IPS DF 19.7 (cell line): ENCODE data around the gene SEPTIN5.

Experiments
- DNase-seq: peaks from one replicate; pipeline ENCODE4 v3.0.0-alpha.2; 2013; ENCODE audit warnings: low read depth, low spot score

SEPTIN5 gene

GRCh38 chr22:19760951-19761724 lies 46.8 kb downstream of the SEPTIN5 start:
- DNase-seq, result no peak

GRCh38 chr22:19761725-19762567 lies 47.6 kb downstream of the SEPTIN5 start:
- no peak for DNase-seq

DNA sequence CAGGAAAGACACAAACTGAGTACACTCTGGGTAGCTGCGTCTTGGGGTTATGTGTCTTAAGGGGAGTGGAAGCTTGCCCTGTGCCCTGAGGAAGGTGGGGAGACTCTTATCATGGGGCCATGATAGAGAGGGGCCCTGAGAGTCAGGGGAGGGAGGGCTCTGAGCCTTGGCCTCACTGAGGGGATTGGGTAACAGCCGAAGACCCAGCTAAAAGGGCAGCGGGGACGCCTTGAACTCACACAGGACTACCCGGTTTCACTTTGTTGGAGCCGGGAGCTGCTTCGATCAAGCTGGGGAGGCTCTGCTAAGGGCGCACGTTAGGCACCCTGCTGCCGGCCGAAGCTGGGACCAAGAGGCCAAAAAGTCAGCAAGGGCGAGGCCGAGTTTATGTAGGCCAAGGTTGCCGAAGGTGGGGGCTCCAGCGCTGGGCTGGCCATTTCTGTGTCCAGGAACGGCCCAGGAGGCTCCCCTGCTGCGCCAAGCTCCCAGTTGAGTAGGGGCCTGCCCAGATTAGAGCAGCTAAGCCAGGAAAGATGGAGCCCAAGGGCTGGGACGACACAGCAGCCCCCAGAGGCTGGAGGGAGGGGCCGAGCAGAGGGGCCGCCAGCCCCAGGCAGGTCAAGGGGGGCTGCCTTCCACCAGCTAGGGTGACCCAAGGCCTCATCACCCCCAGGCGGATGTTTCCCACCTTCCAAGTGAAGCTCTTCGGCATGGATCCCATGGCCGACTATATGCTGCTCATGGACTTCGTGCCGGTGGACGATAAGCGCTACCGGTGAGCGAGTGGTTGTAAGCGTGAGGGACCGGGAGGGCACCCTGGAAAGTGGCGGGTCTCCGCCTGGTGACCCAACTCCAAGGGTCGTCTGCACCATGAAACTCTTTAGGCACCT lies 48.5 kb downstream of the SEPTIN5 start:
- no peak for DNase-seq

DNA sequence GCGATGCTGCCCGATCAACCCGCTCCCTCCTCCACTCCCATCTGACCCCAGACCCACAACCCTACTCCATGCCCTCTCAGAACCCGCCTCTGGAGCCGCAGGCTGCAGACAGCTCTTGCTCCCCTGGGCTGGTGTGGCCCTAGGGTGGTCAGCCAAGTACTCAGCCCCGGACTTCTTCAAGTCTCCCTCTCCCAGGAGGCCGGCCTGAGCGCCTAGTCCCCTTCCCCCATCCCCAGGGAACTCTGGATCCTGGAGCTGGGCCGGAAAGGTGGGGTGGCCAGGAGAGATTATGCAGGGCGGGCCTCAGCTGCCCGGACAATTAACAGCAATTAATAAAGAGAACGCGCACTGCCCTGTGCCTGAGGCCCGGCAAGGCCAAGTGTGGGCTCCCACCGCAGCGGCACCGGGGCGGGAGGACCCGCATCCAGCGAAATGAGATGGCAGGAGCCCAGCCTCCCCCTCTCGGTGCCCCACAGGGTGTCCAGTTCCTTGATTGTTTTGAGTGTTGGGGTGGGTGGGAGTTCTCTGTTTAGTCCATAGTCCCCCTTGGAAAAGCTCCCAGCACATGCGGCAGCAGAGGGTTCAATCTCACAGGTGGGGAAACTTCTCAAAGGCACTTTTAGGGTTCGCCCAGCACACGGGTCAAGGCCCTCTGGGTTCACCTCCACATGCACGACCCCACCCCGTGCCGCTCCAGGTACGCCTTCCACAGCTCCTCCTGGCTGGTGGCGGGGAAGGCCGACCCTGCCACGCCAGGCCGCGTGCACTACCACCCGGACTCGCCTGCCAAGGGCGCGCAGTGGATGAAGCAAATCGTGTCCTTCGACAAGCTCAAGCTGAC lies 49.4 kb downstream of the SEPTIN5 start:
- no peak for DNase-seq

- DNase-seq, result no peak
Measured at GRCh38 chr22:19764299-19764593, 49.9 kb downstream of the SEPTIN5 start.

- DNase-seq, result no peak
Measured at GRCh38 chr22:19764636-19765476, 50.6 kb downstream of the SEPTIN5 start.

- no peak for DNase-seq
Measured at GRCh38 chr22:19765477-19766239, 51.4 kb downstream of the SEPTIN5 start.

DNA sequence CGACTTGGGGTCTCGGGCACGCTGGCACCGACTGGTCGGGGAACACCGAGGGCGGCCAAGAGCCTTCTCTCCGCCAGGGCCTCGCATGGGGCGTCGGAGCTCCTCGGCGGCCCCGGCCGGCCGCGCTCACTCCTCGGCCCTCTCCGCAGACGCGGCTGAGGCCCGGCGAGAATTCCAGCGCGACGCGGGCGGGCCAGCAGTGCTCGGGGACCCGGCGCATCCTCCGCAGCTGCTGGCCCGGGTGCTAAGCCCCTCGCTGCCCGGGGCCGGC lies 51.9 kb downstream of the SEPTIN5 start:
- no peak for DNase-seq

- no peak for DNase-seq
Measured at GRCh38 chr22:19766511-19767426, 52.5 kb downstream of the SEPTIN5 start.

DNA sequence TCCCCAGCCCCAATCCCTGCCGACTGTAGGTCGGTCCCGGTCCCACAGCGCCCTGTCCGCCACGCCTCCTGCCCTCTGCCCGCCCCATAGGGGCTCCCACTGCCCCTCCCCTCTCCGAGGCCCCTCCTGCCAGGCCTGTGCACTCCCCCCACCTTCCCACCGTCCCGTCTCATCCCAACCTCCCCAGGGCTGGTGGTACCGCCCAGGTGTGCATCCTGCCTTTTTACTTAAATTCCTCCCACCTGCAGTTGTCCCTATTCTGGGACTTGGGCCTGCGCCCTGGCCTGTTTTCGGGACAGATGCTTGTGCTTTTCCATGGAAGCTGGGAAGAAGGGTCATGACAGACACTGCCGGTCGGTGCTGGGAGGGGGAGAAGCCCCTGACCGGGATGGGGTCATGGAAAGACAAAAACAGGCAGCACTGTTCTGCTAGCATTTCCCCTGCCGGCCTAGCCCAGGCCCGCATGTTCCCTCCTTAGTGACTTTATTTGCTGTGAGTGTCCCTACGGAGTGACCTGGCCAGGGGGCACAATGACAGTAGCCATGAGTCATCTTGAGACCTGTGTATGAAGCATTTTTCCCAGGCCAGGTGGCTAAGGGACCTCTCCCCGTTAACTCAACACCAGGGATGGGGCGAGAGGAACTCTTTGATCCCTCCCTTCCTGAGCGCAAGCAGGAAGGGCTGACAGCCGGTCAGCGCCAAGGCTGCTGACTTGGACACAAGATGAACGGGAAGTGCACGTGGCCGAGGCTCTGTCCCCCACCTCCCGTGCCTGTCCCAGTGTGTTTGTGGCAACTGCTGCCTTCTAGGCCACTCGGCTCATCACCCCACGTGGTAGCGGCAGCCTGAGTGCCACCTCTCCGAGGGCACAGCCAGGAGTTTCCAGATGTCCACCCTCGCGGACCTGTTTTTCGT lies 53.4 kb downstream of the SEPTIN5 start:
- DNase-seq, result no peak

GRCh38 chr22:19769393-19769715 lies 55.1 kb downstream of the SEPTIN5 start:
- DNase-seq, result no peak

GRCh38 chr22:19770349-19771220 lies 56.3 kb downstream of the SEPTIN5 start:
- DNase-seq, result no peak

- no peak for DNase-seq
Measured at GRCh38 chr22:19772422-19772672, 58.0 kb downstream of the SEPTIN5 start.
